Renal cortical epithelial cell (primary cell): ENCODE data around the gene SLC29A1. TPM values are rescaled to one million over a fixed set of nuclear protein-coding genes. Genes with fewer than 3 reads are reported as not detected.

Experiments
- total RNA-seq: library from RNA; depleted of rRNA; stranded (reverse); fragments of >200 nt; gene quantifications from 2 replicates; pipeline ENCODE4 v1.2.3, GENCODE V29; 2014

The SLC29A1 gene
- total RNA-seq, 1 donor from 2014 or later, result 15.3 TPM

Other genes starting within 250 kb of the SLC29A1 start
- gene MRPL14, start 96.1 kb upstream of the SLC29A1 start, total RNA-seq, result 44.9 and 167 TPM in 2 replicates
- 59.6 and 112 TPM in 2 replicates for gene TMEM63B, start 96.0 kb upstream of the SLC29A1 start, total RNA-seq
- not detected in 2 replicates for gene CAPN11, start 64.8 kb upstream of the SLC29A1 start, total RNA-seq
- gene MYMX, start 6.7 kb upstream of the SLC29A1 start, total RNA-seq, result not detected in 2 replicates
- gene HSP90AB1, start 23.5 kb downstream of the SLC29A1 start, total RNA-seq, result 759 and 823 TPM in 2 replicates
- 64.3 and 103 TPM in 2 replicates for gene SLC35B2, start 33.9 kb downstream of the SLC29A1 start, total RNA-seq
- gene NFKBIE, start 42.0 kb downstream of the SLC29A1 start, total RNA-seq, result 17.6 and 28.1 TPM in 2 replicates
- gene TMEM151B, start 46.9 kb downstream of the SLC29A1 start, total RNA-seq, result not detected in 2 replicates
- 8.2 and 15.5 TPM in 2 replicates for gene AARS2, start 89.8 kb downstream of the SLC29A1 start, total RNA-seq
- gene SPATS1, start 119.1 kb downstream of the SLC29A1 start, total RNA-seq, result not detected in 2 replicates
- gene CDC5L, start 164.1 kb downstream of the SLC29A1 start, total RNA-seq, result 23.6 and 27.3 TPM in 2 replicates